HG03108 (cell line): ENCODE results near the gene ZNF341.

Source experiments
- ATAC-seq: cut with Tn5 transposase; IDR thresholded peaks from one replicate; pipeline ENCODE4 v1.9.1; 2021; ENCODE audit warnings: moderate library complexity; ENCODE audit not compliant: unreplicated experiment

The ZNF341 gene

GRCh38 chr20:33701629-33702450 lies 30.0 kb upstream of the ZNF341 start:
- no peak for ATAC-seq

- ATAC-seq, result no peak
Observed at GRCh38 chr20:33702861-33703260, 28.9 kb upstream of the ZNF341 start.

GRCh38 chr20:33703498-33704137 lies 28.2 kb upstream of the ZNF341 start:
- ATAC-seq, result no peak

- ATAC-seq, result no peak
Observed at GRCh38 chr20:33704197-33704924, 27.4 kb upstream of the ZNF341 start.

GRCh38 chr20:33707668-33708067 lies 24.1 kb upstream of the ZNF341 start:
- ATAC-seq, result no peak

GRCh38 chr20:33709398-33709797 lies 22.4 kb upstream of the ZNF341 start:
- no peak for ATAC-seq

GRCh38 chr20:33709905-33710541 lies 21.8 kb upstream of the ZNF341 start:
- no peak for ATAC-seq

GRCh38 chr20:33710681-33711445 lies 20.9 kb upstream of the ZNF341 start:
- no peak for ATAC-seq

GRCh38 chr20:33711446-33711738 lies 20.4 kb upstream of the ZNF341 start:
- ATAC-seq, result no peak

- no peak for ATAC-seq
Observed at GRCh38 chr20:33713865-33714367, 17.9 kb upstream of the ZNF341 start.

GRCh38 chr20:33716498-33716897 lies 15.3 kb upstream of the ZNF341 start:
- no peak for ATAC-seq

- no peak for ATAC-seq
Observed at GRCh38 chr20:33719277-33719988, 12.4 kb upstream of the ZNF341 start.

GRCh38 chr20:33719989-33720709 lies 11.6 kb upstream of the ZNF341 start, which contains the start of gene PXMP4:
Gene PXMP4 (minus strand): TSS chr20:33720310. CDS start chr20:33720207, 103 bp downstream.
- ATAC-seq, result peak; percentile 98

- ATAC-seq, result no peak
Observed at GRCh38 chr20:33721391-33722140, 10.2 kb upstream of the ZNF341 start.

GRCh38 chr20:33724439-33725094 lies 7.2 kb upstream of the ZNF341 start:
- no peak for ATAC-seq

- no peak for ATAC-seq
Observed at GRCh38 chr20:33725607-33726264, 6.1 kb upstream of the ZNF341 start.

- no peak for ATAC-seq
Observed at GRCh38 chr20:33727115-33727479, 4.7 kb upstream of the ZNF341 start.
